Caco-2 (cell line): Measurements from ENCODE around the gene ERCC5. TPM values are rescaled to one million over a fixed set of nuclear protein-coding genes. Genes with fewer than 3 reads are reported as not detected.
A peak's percentile ranks its signal among the peaks of the same experiment; 100 is the strongest.

Experiments used
- BruUV-seq: library from RNA; stranded (reverse); fragments of 400-500 nt; replicated peaks from 2 replicates; lab custom pipeline; 2021; lab: Mats Ljungman, UMichigan
- CTCF ChIA-PET: fragments of 300-600 bp; sonication (Branson Sonifier 250); formaldehyde crosslinking; loops from one replicate; lab custom pipeline; 2022; ENCODE audit warnings: antibody characterized with exemption; lab: Charles Lee
- POLR2A ChIA-PET: fragments of 300-600 bp; sonication (Branson Sonifier 250); formaldehyde crosslinking; loops from one replicate; lab custom pipeline; 2022; ENCODE audit warnings: antibody characterized with exemption; lab: Charles Lee
- DNase-seq, 2 experiments: peaks; one replicate each; pipeline versions ENCODE4 v3.0.0 to v3.0.0-alpha.2; 2020 to 2022
- H3K27me3 ChIP-seq: replicated peaks from 2 replicates; pipeline ENCODE4 v1.6.0; 2011; ENCODE audit warnings: low read length; ENCODE audit not compliant: control insufficient read depth, insufficient read depth
- H3K36me3 ChIP-seq: 2 replicates; pipeline ENCODE4 v1.5.1; 2011; ENCODE audit warnings: low read length; ENCODE audit not compliant: control insufficient read depth, insufficient read depth
- H3K4me1 ChIP-seq: fragments of 250-450 bp; sonication (Bioruptor Pico); 2 replicates; pipeline ENCODE4 v1.5.1; 2020; ENCODE audit warnings: mild to moderate bottlenecking
- H3K4me3 ChIP-seq: 2 replicates; pipeline ENCODE4 v1.5.1; 2011; ENCODE audit warnings: low read depth, mild to moderate bottlenecking, control low read depth, low read length
- H3K9me3 ChIP-seq: fragments of 250-450 bp; sonication (Bioruptor Pico); 2 replicates; pipeline ENCODE4 v1.5.1; 2020; ENCODE audit warnings: mild to moderate bottlenecking, moderate library complexity
- H3K27ac Mint-ChIP-seq: one replicate; pipeline ENCODE4 v1.8.0; 2022; ENCODE audit warnings: mixed read lengths; ENCODE audit not compliant: unreplicated experiment
- H3K27me3 Mint-ChIP-seq: one replicate; pipeline ENCODE4 v1.8.0; 2022; ENCODE audit warnings: mixed read lengths; ENCODE audit not compliant: insufficient read depth, unreplicated experiment
- H3K36me3 Mint-ChIP-seq: one replicate; pipeline ENCODE4 v1.8.0; 2022; ENCODE audit warnings: mild to moderate bottlenecking, mixed read lengths; ENCODE audit not compliant: insufficient read depth, unreplicated experiment
- H3K4me1 Mint-ChIP-seq: one replicate; pipeline ENCODE4 v1.8.0; 2022; ENCODE audit warnings: low read depth, mixed read lengths; ENCODE audit not compliant: unreplicated experiment
- H3K4me3 Mint-ChIP-seq: one replicate; pipeline ENCODE4 v1.8.0; 2022; ENCODE audit warnings: mild to moderate bottlenecking, moderate library complexity, mixed read lengths; ENCODE audit not compliant: unreplicated experiment
- H3K9me3 Mint-ChIP-seq: one replicate; pipeline ENCODE4 v1.8.0; 2022; ENCODE audit warnings: mixed read lengths; ENCODE audit not compliant: unreplicated experiment
- intact Hi-C: fragments of 100-400 bp; cut with micrococcal nuclease; formaldehyde crosslinking; loops from one replicate; pipeline ENCODE4 v1.10.0; 2022; ENCODE audit not compliant: unreplicated experiment
- total RNA-seq: library from RNA; stranded (reverse); gene quantifications from 2 replicates; pipeline ENCODE4 v1.2.3, GENCODE V29; 2022
- TF ChIP-seq, protein P1 (sequence below), 2 experiments: fragments of 200-600 bp in 1 of 2; IDR thresholded peaks; 1 replicate in 1 of 2; 2 replicates in 1 of 2; pipeline versions ENCODE4 v1.5.1 to v1.8.0; 2011 to 2022; ENCODE audit warnings: antibody characterized with exemption in 1 of 2, control low read depth in 1 of 2, inconsistent platforms in 1 of 2, low read depth in 1 of 2, low read length in 1 of 2, mild to moderate bottlenecking in 1 of 2, moderate library complexity in 1 of 2; ENCODE audit not compliant: insufficient read depth in 1 of 2, severe bottlenecking in 1 of 2, unreplicated experiment in 1 of 2

Gene ERCC5
- total RNA-seq, 1 experiment from 2014 or later = 31.4 TPM

- Mint-ChIP-seq H3K36me3 (peaks cover 7% of the 10 kb centered on the region), H3K27ac (no peak overlapping the region), H3K4me1 (peaks cover 32% of the 10 kb centered on the region), H3K4me3 (no peak overlapping the region), H3K9me3 (no peaks in the 10 kb centered on the region), H3K27me3 (no peaks in the 10 kb centered on the region)
- no peaks in the 10 kb centered on the region for H3K9me3 ChIP-seq
- POLR2A ChIA-PET = no interaction called here
- no peaks in the 10 kb centered on the region for H3K27me3 ChIP-seq
- H3K4me1 ChIP-seq = peaks cover 43% of the 10 kb centered on the region
- no peak overlapping the region for H3K4me3 ChIP-seq
- no TSS peak for BruUV-seq
- H3K36me3 ChIP-seq = no peaks in the 10 kb centered on the region
- intact Hi-C loops = loop anchor here (5.0 kb wide), 2 partner anchors 307 to 308 kb away; partner anchors contain the start of gene TPP2
- no peak for DNase-seq
- CTCF ChIA-PET = interaction anchor here (0.9 kb wide), 1 partner anchor 33 kb away, joined by 4 read pairs; no protein-coding TSS in a partner anchor
- TF ChIP-seq, protein P1, sequence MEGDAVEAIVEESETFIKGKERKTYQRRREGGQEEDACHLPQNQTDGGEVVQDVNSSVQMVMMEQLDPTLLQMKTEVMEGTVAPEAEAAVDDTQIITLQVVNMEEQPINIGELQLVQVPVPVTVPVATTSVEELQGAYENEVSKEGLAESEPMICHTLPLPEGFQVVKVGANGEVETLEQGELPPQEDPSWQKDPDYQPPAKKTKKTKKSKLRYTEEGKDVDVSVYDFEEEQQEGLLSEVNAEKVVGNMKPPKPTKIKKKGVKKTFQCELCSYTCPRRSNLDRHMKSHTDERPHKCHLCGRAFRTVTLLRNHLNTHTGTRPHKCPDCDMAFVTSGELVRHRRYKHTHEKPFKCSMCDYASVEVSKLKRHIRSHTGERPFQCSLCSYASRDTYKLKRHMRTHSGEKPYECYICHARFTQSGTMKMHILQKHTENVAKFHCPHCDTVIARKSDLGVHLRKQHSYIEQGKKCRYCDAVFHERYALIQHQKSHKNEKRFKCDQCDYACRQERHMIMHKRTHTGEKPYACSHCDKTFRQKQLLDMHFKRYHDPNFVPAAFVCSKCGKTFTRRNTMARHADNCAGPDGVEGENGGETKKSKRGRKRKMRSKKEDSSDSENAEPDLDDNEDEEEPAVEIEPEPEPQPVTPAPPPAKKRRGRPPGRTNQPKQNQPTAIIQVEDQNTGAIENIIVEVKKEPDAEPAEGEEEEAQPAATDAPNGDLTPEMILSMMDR (IDR thresholded peaks at IDR 0.05; ENCODE audit: insufficient read depth in 1 of 2, low read depth in 1 of 2, low read length in 1 of 2, severe bottlenecking in 1 of 2, unreplicated experiment in 1 of 2) = peak; percentile 24 to 56
Measured at GRCh38 chr13:102903659-102904407, 58.0 kb downstream of the ERCC5 start.

DNA sequence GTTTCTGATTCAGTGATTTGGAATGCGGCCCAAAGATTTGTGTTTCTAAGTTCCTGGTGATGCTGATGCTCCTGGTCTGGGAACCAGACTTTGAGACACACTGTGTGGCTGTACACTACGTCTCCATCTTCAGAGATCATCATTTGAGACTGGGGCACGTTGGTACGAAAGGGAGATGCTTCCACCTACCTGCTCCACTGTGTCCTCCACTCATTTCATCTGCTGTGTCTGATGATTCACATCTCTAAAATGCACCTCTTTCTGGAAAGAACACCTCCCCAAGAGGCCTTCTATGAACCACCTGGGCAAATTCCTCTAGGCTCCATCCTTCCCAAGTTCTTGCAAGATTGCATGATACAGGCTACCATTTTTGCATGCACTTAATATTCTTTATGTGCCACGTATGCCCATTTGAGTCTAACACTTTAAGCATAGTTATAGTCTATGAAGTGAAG is 58.6 kb downstream of the ERCC5 start:
- peaks cover 38% of the 10 kb centered on the region for H3K4me1 ChIP-seq
- POLR2A ChIA-PET = no interaction called here
- no peak for DNase-seq
- no peaks in the 10 kb centered on the region for H3K27me3 ChIP-seq
- H3K4me3 ChIP-seq = no peak overlapping the region
- intact Hi-C loops = loop anchor here (5.0 kb wide), 2 partner anchors 307 to 308 kb away; partner anchors contain the start of gene TPP2
- no peaks in the 10 kb centered on the region for H3K36me3 ChIP-seq
- CTCF ChIA-PET = interaction anchor here (0.7 kb wide), 1 partner anchor 201 kb away, joined by 6 read pairs; no protein-coding TSS in a partner anchor
- Mint-ChIP-seq H3K4me3 (no peak overlapping the region), H3K27me3 (no peaks in the 10 kb centered on the region), H3K27ac (no peak overlapping the region), H3K9me3 (no peaks in the 10 kb centered on the region), H3K36me3 (peaks cover 7% of the 10 kb centered on the region), H3K4me1 (peaks cover 32% of the 10 kb centered on the region)
- BruUV-seq = no TSS peak
- no peaks in the 10 kb centered on the region for H3K9me3 ChIP-seq
- TF ChIP-seq, protein P1 (IDR thresholded peaks at IDR 0.05; ENCODE audit: insufficient read depth in 1 of 2, low read depth in 1 of 2, low read length in 1 of 2, severe bottlenecking in 1 of 2, unreplicated experiment in 1 of 2) = no peak

DNA sequence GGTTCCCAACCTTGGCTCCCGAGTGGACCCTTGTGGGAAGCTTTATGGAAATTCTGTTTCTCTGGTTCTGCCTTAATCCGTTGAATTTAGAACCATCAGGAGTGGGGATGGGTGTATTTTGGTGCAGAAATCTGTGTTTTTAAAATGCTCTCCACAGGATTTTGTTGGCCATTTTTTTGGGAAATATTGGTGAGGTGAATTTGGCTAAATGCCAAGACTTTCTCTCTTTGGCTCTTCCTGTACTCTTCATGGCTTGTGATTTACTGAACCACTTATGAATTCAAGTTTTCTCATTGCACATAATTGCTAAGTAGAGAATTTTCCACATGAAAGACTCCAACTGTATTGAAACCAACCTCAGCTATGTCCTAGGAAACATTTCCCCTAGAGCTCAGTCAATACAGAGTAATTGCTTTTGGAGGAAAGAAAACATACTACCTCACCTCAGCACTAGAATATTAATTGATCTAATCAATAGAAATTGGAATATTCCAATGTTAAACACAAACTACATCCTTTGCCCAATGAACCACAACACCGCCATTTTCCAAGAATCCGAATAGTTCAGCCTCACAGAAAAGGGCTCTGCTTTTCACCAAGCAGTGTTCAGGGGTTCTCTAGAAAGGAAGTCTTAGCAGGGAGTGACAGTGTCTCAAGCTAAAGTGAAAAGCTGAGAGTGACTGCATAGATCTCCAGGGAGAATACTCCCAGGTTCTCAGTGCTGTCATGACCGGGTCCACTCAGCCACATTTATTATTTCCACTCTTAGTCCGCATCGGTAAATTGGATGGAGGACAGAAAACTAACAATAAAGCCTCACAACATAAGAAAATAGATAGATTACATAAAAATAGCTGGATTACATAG is 60.3 kb downstream of the ERCC5 start:
- no peaks in the 10 kb centered on the region for H3K27me3 ChIP-seq
- peaks cover 21% of the 10 kb centered on the region for H3K4me1 ChIP-seq
- DNase-seq = no peak
- ChIA-PET POLR2A (no interaction called here), CTCF (no interaction called here)
- intact Hi-C loops = no loop called here
- H3K9me3 Mint-ChIP-seq = no peaks in the 10 kb centered on the region
- TF ChIP-seq, protein P1 (IDR thresholded peaks at IDR 0.05; ENCODE audit: insufficient read depth in 1 of 2, low read depth in 1 of 2, low read length in 1 of 2, severe bottlenecking in 1 of 2, unreplicated experiment in 1 of 2) = no peak
- H3K4me3 Mint-ChIP-seq = no peak overlapping the region
- H3K4me3 ChIP-seq = no peak overlapping the region
- no peaks in the 10 kb centered on the region for H3K36me3 ChIP-seq
- no peaks in the 10 kb centered on the region for H3K9me3 ChIP-seq
- BruUV-seq = no TSS peak
- H3K36me3 Mint-ChIP-seq = peaks cover 7% of the 10 kb centered on the region
- no peaks in the 10 kb centered on the region for H3K27me3 Mint-ChIP-seq
- peaks cover 32% of the 10 kb centered on the region for H3K4me1 Mint-ChIP-seq
- H3K27ac Mint-ChIP-seq = no peak overlapping the region
